Activated naive CD4-positive, alpha-beta T cell treated with anti-CD3 and anti-CD28 coated beads, Interleukin-2, amount 50 U/mL, for 16 hours (primary cell): ENCODE measurements around the gene MAML1.
A peak's percentile ranks its signal among the peaks of the same experiment; 100 is the strongest.

Experiments used
- DNase-seq: peaks from one replicate; pipeline ENCODE4 v3.0.0-alpha.2; 2020

Gene MAML1

GRCh38 chr5:179794575-179794974 is 62.0 kb downstream of the MAML1 start:
- DNase-seq: no peak

GRCh38 chr5:179795049-179795862 is 62.6 kb downstream of the MAML1 start:
- no peak for DNase-seq

- DNase-seq: peak; percentile 76
Observed at GRCh38 chr5:179795863-179796833, 63.5 kb downstream of the MAML1 start.

GRCh38 chr5:179796877-179797608 is 64.4 kb downstream of the MAML1 start:
- DNase-seq: no peak

GRCh38 chr5:179797741-179798140 is 65.1 kb downstream of the MAML1 start:
- no peak for DNase-seq

- no peak for DNase-seq
Observed at GRCh38 chr5:179798144-179798770, 65.6 kb downstream of the MAML1 start.

GRCh38 chr5:179798771-179799643 is 66.4 kb downstream of the MAML1 start:
- no peak for DNase-seq

GRCh38 chr5:179799644-179799973 is 67.0 kb downstream of the MAML1 start:
- DNase-seq: no peak

- no peak for DNase-seq
Observed at GRCh38 chr5:179800071-179800695, 67.6 kb downstream of the MAML1 start.

GRCh38 chr5:179800696-179801201 is 68.1 kb downstream of the MAML1 start:
- DNase-seq: no peak

- DNase-seq: peak; percentile 87
Observed at GRCh38 chr5:179801304-179802206, 68.9 kb downstream of the MAML1 start.

GRCh38 chr5:179802207-179802883 is 69.7 kb downstream of the MAML1 start:
- DNase-seq: no peak

- DNase-seq: no peak
Observed at GRCh38 chr5:179802950-179803562, 70.4 kb downstream of the MAML1 start.

- peak; percentile 51 for DNase-seq
Observed at GRCh38 chr5:179803651-179804554, 71.3 kb downstream of the MAML1 start.

GRCh38 chr5:179804555-179804947 is 71.9 kb downstream of the MAML1 start:
- no peak for DNase-seq

GRCh38 chr5:179805070-179805528 is 72.5 kb downstream of the MAML1 start:
- DNase-seq: no peak

- no peak for DNase-seq
Observed at GRCh38 chr5:179805529-179806249, 73.1 kb downstream of the MAML1 start.
